Measurements from ENCODE around the gene CALML5.

The CALML5 gene

DNA sequence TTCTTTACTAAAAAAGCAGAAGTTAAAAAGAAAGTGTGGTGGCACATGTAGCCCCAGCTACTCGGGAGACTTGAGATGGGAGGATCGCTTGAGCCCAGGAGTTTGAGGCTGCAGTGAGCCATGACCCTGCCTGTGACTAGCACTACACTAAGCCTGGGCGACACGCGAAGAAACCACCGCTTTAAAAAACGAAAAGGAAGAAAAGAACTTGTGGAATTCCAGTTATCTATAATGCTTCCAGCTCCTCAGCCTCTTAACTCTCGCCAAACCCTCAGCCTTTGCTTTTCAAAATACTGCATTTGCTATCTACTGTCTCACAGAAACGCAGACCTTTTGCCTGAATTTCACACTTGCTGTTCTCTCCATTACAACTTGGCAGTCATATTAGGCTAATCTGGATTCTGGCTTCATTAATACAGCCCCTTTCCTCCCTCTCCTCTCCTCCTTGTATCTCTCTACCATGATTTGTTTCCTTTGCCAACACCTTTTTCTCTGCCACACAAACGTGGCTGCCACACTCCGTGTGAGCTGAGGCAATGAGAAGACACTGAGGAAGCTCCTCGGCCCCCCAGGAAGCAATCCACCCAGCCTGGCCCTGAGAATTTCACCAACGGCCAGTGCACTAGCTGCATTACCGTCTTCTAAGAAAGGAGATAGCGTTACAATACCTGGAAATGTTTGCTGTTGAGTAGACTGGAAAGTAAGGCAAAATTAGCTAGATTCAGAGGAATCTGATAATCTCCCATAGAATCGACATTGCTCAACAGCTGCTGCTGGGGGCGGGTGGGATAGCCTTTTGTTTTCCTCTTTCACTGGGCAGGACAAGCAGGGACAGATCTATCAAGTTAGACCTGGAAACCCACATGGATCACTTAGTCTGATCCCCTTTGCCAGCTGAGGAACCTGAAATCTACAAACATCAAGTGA is 37.2 kb downstream of the CALML5 start:
- no peak for DNase-seq (ENCODE audit: low spot score)

- DNase-seq (ENCODE audit: low spot score): no peak
These were observed 38.2 kb downstream of the CALML5 start for GRCh38 chr10:5461203-5461588.

DNA sequence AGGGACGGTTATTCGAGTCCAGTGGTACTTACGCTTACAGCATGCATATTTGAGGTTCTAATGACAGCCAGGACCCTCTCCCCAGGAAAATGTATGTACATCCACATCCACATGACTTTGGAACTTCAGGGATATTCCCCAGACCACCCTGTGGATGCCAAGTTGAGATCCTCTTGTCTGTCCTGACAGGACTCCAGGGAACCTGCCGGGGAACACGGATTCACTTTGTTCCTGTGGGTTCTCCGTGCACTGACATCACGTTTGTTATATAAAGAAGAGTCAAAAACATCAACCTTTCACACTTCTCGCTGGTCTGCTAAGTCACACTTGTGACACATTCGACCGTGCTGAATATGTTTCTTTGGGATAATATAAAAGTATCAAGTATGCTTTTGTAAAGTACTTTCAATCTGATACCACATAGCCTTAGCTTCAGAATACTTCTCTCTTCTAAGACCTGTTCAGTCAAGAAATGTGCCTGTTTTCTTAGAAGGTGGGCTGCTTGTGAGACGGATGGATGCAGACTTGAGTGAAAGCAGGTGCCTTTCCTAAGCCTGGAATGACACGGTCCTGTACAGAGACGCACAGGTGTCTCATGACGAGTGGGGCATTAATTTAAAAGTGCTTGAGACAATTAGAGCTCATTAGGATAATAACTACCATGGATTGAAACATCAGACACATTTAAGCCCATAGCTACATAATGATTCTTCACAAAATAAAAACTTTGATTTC is 38.7 kb downstream of the CALML5 start:
- DNase-seq (ENCODE audit: low spot score): no peak

GRCh38 chr10:5458949-5459747 is 40.2 kb downstream of the CALML5 start:
- no peak for DNase-seq (ENCODE audit: low spot score)

DNA sequence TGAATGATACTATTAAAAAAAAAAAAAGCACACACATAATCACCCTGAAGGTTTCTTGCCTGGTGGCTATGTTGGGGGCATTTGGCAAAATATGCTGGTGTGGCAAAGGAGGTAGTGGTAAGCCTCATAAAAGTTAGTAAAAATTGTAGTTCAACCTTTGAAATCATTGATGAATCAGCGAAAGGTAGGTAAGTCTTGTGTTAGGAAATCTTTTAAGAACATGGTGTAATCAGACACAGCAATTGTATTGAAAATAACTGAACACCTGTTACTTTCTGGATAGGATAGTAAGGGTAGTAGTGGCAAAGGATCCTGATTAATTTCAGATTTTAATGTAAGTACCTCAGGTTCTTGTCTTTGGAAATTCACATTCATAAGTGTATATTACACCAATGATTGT is 40.9 kb downstream of the CALML5 start:
- no peak for DNase-seq (ENCODE audit: low spot score)

DNA sequence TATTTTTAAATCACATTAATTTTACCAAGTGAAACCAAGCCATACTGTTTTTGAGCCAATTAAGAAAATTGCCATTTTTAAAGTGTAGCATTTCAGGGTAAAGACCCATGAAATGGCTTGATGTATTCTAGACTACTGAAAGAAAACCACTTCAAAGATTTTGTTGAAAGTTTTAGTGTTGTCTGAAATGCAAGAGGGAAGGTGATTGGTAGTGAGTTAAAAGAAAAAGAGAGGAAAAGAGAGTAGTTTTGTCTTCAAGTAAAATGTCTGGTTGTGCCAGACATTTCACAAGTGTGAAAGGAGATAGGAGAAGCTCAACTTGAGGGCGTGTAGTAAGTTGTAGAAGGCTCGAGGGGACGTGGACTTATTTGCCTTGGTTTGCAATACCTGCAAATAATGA is 41.6 kb downstream of the CALML5 start:
- no peak for DNase-seq (ENCODE audit: low spot score)

DNA sequence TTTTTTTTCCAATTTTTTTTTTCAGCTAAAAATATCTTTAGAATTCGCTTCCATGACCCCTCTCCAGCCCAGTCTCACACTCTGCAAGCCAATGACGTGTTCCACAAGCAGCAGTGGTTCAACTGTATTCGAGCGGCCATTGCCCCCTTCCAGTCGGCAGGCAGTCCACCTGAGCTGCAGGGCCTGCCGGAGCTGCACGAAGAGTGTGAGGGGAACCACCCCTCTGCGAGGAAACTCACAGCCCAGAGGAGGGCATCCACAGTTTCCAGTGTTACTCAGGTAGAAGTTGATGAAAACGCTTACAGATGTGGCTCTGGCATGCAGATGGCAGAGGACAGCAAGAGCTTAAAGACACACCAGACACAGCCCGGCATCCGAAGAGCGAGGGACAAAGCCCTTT is 42.8 kb downstream of the CALML5 start:
- DNase-seq (ENCODE audit: low spot score): no peak

DNA sequence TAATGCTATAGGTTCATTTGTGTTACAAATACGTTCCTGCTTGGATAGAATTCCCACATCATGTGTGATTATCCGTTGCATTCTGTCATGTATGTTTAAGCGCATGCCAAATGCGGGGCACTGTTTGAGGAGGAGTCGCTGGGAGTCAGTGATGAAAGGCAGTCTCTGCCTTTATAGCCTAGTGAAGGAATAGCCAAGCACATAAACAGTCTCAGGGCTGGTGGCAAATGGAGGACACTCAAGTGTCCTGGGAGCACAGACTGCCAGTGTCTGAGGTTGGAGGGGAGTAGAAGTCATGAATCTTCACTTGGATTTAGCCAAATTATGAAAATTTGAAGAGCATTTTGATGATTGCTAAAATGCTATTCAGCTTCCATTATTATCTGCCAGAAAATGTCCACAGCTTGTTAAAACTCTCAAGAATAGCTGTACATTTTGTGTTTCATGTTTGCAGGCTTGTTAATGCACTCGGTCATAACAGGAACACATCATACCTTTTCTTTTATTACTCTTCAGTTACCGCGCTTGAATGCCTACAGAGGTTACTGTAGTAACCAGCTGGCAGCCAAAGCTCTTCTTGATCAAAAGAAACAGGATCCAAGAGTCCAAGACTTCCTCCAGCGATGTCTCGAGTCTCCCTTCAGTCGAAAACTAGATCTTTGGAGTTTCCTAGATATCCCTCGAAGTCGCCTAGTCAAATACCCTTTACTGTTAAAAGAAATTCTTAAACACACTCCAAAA is 45.5 kb downstream of the CALML5 start:
- no peak for DNase-seq (ENCODE audit: low spot score)

- DNase-seq (ENCODE audit: low spot score): no peak
These were observed 48.6 kb downstream of the CALML5 start for GRCh38 chr10:5450605-5451384.

- no peak for DNase-seq (ENCODE audit: low spot score)
These were observed 49.5 kb downstream of the CALML5 start for GRCh38 chr10:5449823-5450222.

GRCh38 chr10:5449227-5449626 is 50.1 kb downstream of the CALML5 start:
- no peak for DNase-seq (ENCODE audit: low spot score)

Measured in RKO (cell line).